ENCODE measurements around the gene RNF141.

DNA sequence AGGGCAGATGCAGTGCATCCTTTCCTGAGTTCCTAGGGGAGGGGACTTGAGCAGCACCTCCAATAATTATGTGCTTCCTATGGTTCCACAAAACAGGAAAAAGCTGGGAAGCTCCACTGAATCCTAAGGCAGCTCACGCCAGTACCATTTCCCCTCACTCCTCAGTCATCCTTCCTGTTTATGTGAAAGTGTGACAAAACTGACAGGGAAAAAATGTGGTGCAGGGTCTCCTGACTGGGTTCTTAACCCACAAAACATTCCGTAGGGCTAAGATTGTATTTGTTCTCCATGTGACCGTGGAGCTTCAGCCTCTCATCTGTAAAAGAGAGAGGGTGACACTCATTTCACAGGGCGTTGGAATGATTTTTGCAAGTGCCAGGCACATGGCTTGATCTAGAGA lies 39.6 kb upstream of the RNF141 start:
- no peak for TF ChIP-seq CTCF (IDR thresholded peaks at IDR 0.05; ENCODE audit: borderline replicate concordance, extremely low read depth, low read length, poor library complexity, severe bottlenecking)
- TF ChIP-seq EZH2 (IDR thresholded peaks at IDR 0.05; ENCODE audit: borderline replicate concordance, low read depth, low read length, severe bottlenecking) = no peak
